GM19099 (cell line): Measurements from ENCODE around the gene NEURL1.

ENCODE experiments used
- POLR2A ChIP-seq: IDR thresholded peaks from 3 replicates; pipeline ENCODE4 v1.6.1; 2011; ENCODE audit warnings: low read depth; ENCODE audit not compliant: insufficient read length; ENCODE audit errors: extremely low read depth

Gene NEURL1

GRCh38 chr10:103500481-103500880 is 7.0 kb downstream of the NEURL1 start:
- no peak for TF ChIP-seq POLR2A

GRCh38 chr10:103501186-103501585 is 7.7 kb downstream of the NEURL1 start:
- TF ChIP-seq POLR2A = no peak

- TF ChIP-seq POLR2A = no peak
These were observed 9.6 kb downstream of the NEURL1 start for GRCh38 chr10:103502849-103503660.

- TF ChIP-seq POLR2A = no peak
These were observed 10.8 kb downstream of the NEURL1 start for GRCh38 chr10:103504181-103504783.

- no peak for TF ChIP-seq POLR2A
These were observed 12.6 kb downstream of the NEURL1 start for GRCh38 chr10:103506061-103506460.

GRCh38 chr10:103507235-103508191 is 14.0 kb downstream of the NEURL1 start:
- no peak for TF ChIP-seq POLR2A

- TF ChIP-seq POLR2A = no peak
These were observed 16.7 kb downstream of the NEURL1 start for GRCh38 chr10:103510046-103510685.

- TF ChIP-seq POLR2A = no peak
These were observed 17.6 kb downstream of the NEURL1 start for GRCh38 chr10:103510791-103511752.

GRCh38 chr10:103512166-103512565 is 18.7 kb downstream of the NEURL1 start:
- no peak for TF ChIP-seq POLR2A

GRCh38 chr10:103512591-103513379 is 19.3 kb downstream of the NEURL1 start:
- no peak for TF ChIP-seq POLR2A

- no peak for TF ChIP-seq POLR2A
These were observed 20.0 kb downstream of the NEURL1 start for GRCh38 chr10:103513380-103514060.

GRCh38 chr10:103514244-103514643 is 20.7 kb downstream of the NEURL1 start:
- TF ChIP-seq POLR2A = no peak
